A549 (cell line): ENCODE results near the gene CCR1.

Experiments used
- JUN ChIP-seq, 2 experiments: fragments of >200 bp; sonication (Bioruptor Twin); formaldehyde crosslinking; IDR thresholded peaks; 2 replicates in 1 of 2; 3 replicates in 1 of 2; pipeline ENCODE4 v1.6.1; 2016 to 2017
- MYC ChIP-seq: IDR thresholded peaks from 2 replicates; pipeline ENCODE4 v1.6.1; 2012; ENCODE audit warnings: mild to moderate bottlenecking, inconsistent platforms, low read length, improper control_type of control experiment, borderline replicate concordance
- RNF2 ChIP-seq: fragments of 200-600 bp; sonication (generic); IDR thresholded peaks from 2 replicates; pipeline ENCODE4 v1.6.1; 2016; ENCODE audit warnings: low read depth, mild to moderate bottlenecking, antibody characterized with exemption, moderate library complexity, borderline replicate concordance
- SREBF2 ChIP-seq: fragments of 450-650 bp; IDR thresholded peaks from 2 replicates; pipeline ENCODE4 v1.6.1; 2014; ENCODE audit warnings: mild to moderate bottlenecking, moderate library complexity
- ZNF302 ChIP-seq: fragments of 250-450 bp; sonication (Bioruptor Pico); IDR thresholded peaks from 2 replicates; pipeline ENCODE4 v1.9.0; 2021; ENCODE audit warnings: inconsistent platforms, mild to moderate bottlenecking, moderate library complexity
- TF ChIP-seq, protein P1 (sequence below): fragments of 200-600 bp; sonication (generic); IDR thresholded peaks from 2 replicates; pipeline ENCODE4 v1.6.1; 2016; ENCODE audit warnings: antibody characterized with exemption, mild to moderate bottlenecking, moderate library complexity
- TF ChIP-seq, protein P2 (sequence below): fragments of >200 bp; sonication (Bioruptor Twin); formaldehyde crosslinking; IDR thresholded peaks from 3 replicates; pipeline ENCODE4 v1.5.1; 2016
- TF ChIP-seq, protein P3 (sequence below): IDR thresholded peaks from 2 replicates; pipeline ENCODE4 v1.6.1; 2012
- TF ChIP-seq, protein P4 (sequence below): fragments of 450-650 bp; IDR thresholded peaks from 2 replicates; pipeline ENCODE4 v1.6.1; 2014; ENCODE audit warnings: antibody characterized with exemption

DNA sequence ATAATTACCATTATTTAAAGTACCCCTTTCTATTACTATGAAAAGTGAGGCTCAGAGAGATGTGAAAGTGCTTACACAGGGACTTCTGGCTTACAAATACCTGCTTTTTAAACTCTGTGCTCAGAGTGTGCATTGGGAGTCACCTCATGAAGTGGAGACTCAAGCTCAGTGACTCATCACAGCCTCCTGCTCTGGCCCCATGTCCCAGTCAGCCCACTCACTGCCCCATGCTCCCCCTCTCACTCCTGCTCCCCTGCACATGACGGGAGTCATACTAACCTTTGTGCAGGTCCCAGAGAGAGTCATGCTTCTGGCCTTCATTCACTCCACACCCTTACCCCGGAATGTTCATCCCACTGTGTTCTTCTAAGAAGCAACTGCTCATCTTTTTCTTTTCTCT, 20.2 kb downstream of the CCR1 start:
- TF ChIP-seq, protein P1, sequence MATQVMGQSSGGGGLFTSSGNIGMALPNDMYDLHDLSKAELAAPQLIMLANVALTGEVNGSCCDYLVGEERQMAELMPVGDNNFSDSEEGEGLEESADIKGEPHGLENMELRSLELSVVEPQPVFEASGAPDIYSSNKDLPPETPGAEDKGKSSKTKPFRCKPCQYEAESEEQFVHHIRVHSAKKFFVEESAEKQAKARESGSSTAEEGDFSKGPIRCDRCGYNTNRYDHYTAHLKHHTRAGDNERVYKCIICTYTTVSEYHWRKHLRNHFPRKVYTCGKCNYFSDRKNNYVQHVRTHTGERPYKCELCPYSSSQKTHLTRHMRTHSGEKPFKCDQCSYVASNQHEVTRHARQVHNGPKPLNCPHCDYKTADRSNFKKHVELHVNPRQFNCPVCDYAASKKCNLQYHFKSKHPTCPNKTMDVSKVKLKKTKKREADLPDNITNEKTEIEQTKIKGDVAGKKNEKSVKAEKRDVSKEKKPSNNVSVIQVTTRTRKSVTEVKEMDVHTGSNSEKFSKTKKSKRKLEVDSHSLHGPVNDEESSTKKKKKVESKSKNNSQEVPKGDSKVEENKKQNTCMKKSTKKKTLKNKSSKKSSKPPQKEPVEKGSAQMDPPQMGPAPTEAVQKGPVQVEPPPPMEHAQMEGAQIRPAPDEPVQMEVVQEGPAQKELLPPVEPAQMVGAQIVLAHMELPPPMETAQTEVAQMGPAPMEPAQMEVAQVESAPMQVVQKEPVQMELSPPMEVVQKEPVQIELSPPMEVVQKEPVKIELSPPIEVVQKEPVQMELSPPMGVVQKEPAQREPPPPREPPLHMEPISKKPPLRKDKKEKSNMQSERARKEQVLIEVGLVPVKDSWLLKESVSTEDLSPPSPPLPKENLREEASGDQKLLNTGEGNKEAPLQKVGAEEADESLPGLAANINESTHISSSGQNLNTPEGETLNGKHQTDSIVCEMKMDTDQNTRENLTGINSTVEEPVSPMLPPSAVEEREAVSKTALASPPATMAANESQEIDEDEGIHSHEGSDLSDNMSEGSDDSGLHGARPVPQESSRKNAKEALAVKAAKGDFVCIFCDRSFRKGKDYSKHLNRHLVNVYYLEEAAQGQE = no peak
- TF ChIP-seq, protein P2, sequence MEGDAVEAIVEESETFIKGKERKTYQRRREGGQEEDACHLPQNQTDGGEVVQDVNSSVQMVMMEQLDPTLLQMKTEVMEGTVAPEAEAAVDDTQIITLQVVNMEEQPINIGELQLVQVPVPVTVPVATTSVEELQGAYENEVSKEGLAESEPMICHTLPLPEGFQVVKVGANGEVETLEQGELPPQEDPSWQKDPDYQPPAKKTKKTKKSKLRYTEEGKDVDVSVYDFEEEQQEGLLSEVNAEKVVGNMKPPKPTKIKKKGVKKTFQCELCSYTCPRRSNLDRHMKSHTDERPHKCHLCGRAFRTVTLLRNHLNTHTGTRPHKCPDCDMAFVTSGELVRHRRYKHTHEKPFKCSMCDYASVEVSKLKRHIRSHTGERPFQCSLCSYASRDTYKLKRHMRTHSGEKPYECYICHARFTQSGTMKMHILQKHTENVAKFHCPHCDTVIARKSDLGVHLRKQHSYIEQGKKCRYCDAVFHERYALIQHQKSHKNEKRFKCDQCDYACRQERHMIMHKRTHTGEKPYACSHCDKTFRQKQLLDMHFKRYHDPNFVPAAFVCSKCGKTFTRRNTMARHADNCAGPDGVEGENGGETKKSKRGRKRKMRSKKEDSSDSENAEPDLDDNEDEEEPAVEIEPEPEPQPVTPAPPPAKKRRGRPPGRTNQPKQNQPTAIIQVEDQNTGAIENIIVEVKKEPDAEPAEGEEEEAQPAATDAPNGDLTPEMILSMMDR = no peak
- no peak for TF ChIP-seq MYC
- no peak for TF ChIP-seq RNF2
- no peak for TF ChIP-seq JUN (IDR thresholded peaks at IDR 0.05)
- TF ChIP-seq ZNF302 = no peak
- TF ChIP-seq, protein P3, sequence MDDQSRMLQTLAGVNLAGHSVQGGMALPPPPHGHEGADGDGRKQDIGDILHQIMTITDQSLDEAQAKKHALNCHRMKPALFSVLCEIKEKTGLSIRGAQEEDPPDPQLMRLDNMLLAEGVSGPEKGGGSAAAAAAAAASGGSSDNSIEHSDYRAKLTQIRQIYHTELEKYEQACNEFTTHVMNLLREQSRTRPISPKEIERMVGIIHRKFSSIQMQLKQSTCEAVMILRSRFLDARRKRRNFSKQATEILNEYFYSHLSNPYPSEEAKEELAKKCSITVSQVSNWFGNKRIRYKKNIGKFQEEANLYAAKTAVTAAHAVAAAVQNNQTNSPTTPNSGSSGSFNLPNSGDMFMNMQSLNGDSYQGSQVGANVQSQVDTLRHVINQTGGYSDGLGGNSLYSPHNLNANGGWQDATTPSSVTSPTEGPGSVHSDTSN = no peak
- TF ChIP-seq, protein P4, sequence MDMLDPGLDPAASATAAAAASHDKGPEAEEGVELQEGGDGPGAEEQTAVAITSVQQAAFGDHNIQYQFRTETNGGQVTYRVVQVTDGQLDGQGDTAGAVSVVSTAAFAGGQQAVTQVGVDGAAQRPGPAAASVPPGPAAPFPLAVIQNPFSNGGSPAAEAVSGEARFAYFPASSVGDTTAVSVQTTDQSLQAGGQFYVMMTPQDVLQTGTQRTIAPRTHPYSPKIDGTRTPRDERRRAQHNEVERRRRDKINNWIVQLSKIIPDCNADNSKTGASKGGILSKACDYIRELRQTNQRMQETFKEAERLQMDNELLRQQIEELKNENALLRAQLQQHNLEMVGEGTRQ = no peak
- no peak for TF ChIP-seq SREBF2
